Adrenal gland (tissue), 12 donors: ENCODE results near the gene TP53TG5. TPM values are rescaled to one million over a fixed set of nuclear protein-coding genes. Genes with fewer than 3 reads are reported as not detected.

Source experiments
- DNase-seq, 7 donors: peaks; one replicate each; pipeline ENCODE4 v3.0.0-alpha.2; 2019 to 2020
- H3K27ac ChIP-seq, 5 donors: fragments of 200-600 bp; sonication (generic) in 4 of 5; 1 replicate in 3 of 5; 2 replicates in 2 of 5; pipeline versions ENCODE4 v1.5.1 to v1.8.0; 2016 to 2020; ENCODE audit warnings: mild to moderate bottlenecking in 1 of 5
- H3K27me3 ChIP-seq: fragments of 200-600 bp; 2 replicates; pipeline ENCODE4 v1.8.0; 2021
- H3K36me3 ChIP-seq, 2 donors: fragments of 200-600 bp; replicated peaks in 1 of 2; 1 replicate in 1 of 2; 2 replicates in 1 of 2; pipeline versions ENCODE4 v1.5.1 to v1.8.0; 2018 to 2022
- H3K4me1 ChIP-seq, 2 donors: fragments of 200-600 bp; replicated peaks in 1 of 2; 1 replicate in 1 of 2; 2 replicates in 1 of 2; pipeline versions ENCODE4 v1.5.1 to v1.8.0; 2018 to 2021
- H3K4me3 ChIP-seq, 4 donors: fragments of 200-600 bp; sonication (generic) in 3 of 4; one replicate each; pipeline ENCODE4 v1.5.1; 2016 to 2018
- H3K9me3 ChIP-seq, 3 donors: fragments of 200-600 bp; sonication (generic) in 1 of 3; replicated peaks in 1 of 3; 1 replicate in 2 of 3; 2 replicates in 1 of 3; pipeline versions ENCODE4 v1.5.1 to v1.8.0; 2016 to 2021
- CTCF ChIP-seq, 6 experiments: fragments of 450-650 bp in 4 of 6; fragments of 200-600 bp in 2 of 6; sonication (generic) in 1 of 6; IDR thresholded peaks; 1 replicate in 5 of 6; 2 replicates in 1 of 6; pipeline versions ENCODE4 v1.5.1 to v1.8.0; 2016 to 2021; ENCODE audit warnings: antibody characterized with exemption in 6 of 6, mild to moderate bottlenecking in 2 of 6, moderate library complexity in 1 of 6
- POLR2A ChIP-seq, 2 donors: fragments of 450-650 bp; IDR thresholded peaks; one replicate each; pipeline ENCODE4 v1.6.1; 2017; ENCODE audit warnings: antibody characterized with exemption in 2 of 2, mild to moderate bottlenecking in 2 of 2, moderate library complexity in 1 of 2
- WGBS, 4 donors: extraction: QIAGEN DNeasy Blood & Tissue Kit in 2 of 4; methylation state at CpG; one replicate each; pipeline versions ENCODE4 v1.1.5 to v1.1.7; 2013 to 2017; 5-methylcytosine and 5-hydroxymethylcytosine counted together
- intact Hi-C, 2 donors: fragments of 100-400 bp; cut with DNase I; formaldehyde crosslinking; loops; one replicate each; pipeline versions ENCODE4 v1.14.1 to v1.15.0; 2022 to 2023
- polyA plus RNA-seq, 3 donors: library from polyadenylated mRNA; stranded (reverse); fragments of 200-250 nt in 2 of 3; fragments of 350-450 nt in 1 of 3; fragmentation: Illumina TruSeq in 1 of 3; extraction: RNeasy Lipid Tissue Mini Kit (QIAGEN cat#74804) in 1 of 3; gene quantifications; one replicate each; pipeline ENCODE4 v1.2.3, GENCODE V29; 2013 to 2014
- total RNA-seq, 9 donors: library from RNA; depleted of rRNA in 4 of 9; stranded (reverse); fragments of >200 nt in 4 of 9; fragments of 120-200 nt in 1 of 9; fragmentation: NEBNext Ultra II Directional in 1 of 9; extraction: Animal tissue kit (Norgen Biotek cat#: 25700) in 1 of 9; gene quantifications; one replicate each; pipeline versions ENCODE4 v1.1.0 to v1.2.4, GENCODE V29; 2013 to 2023
- donor health status: healthy with polysubstance abuse.
- donor health status: Bipolar disorder and iron deficiency.
- donor health status: DM: yes; HTN: yes; CAD: no.
- donor health status: DM: no; HTN: no; CAD: no.
- donor health status: DM: no; HTN: no; CAD: no.
- donor health status: DM: yes; HTN: yes; CAD: no.

Gene TP53TG5
- total and polyA plus RNA-seq, 12 donors: 0.24 to 0.78 (median 0.49) TPM; not detected in 8

- H3K4me3 ChIP-seq: no peak overlapping the region
- no peak overlapping the region for H3K27ac ChIP-seq
- H3K36me3 ChIP-seq: peaks cover 0 to 66% of the 10 kb centered on the region in 2 donors
- DNase-seq: no peak
- TF ChIP-seq CTCF (IDR thresholded peaks at IDR 0.05) (no peak), POLR2A (IDR thresholded peaks at IDR 0.05) (no peak)
- no peaks in the 10 kb centered on the region for H3K27me3 ChIP-seq
- no peaks in the 10 kb centered on the region for H3K4me1 ChIP-seq
- no peaks in the 10 kb centered on the region for H3K9me3 ChIP-seq
- WGBS, 4 donors: 70 to 86% (median 71%) methylated on average over 5 to 7 of the region's 7 CpGs
- intact Hi-C loops: loop anchor here in 1 of 2 donors (5.0 kb wide), 1 partner anchor 43 kb away; no protein-coding TSS in a partner anchor
These were observed 48.4 kb downstream of the TP53TG5 start for GRCh38 chr20:45329497-45330319.

- H3K9me3 ChIP-seq: no peaks in the 10 kb centered on the region
- H3K4me3 ChIP-seq: no peak overlapping the region
- no peaks in the 10 kb centered on the region for H3K27me3 ChIP-seq
- TF ChIP-seq POLR2A (IDR thresholded peaks at IDR 0.05) (no peak), CTCF (IDR thresholded peaks at IDR 0.05) (no peak)
- no peak for DNase-seq
- 75 to 94% (median 85%) methylated on average over 4 of the region's 4 CpGs for WGBS, 4 donors
- H3K36me3 ChIP-seq: peaks cover 0 to 65% of the 10 kb centered on the region in 2 donors
- intact Hi-C loops: loop anchor here in 1 of 2 donors (5.0 kb wide), 1 partner anchor 44 kb away; no protein-coding TSS in a partner anchor
- no peaks in the 10 kb centered on the region for H3K4me1 ChIP-seq
- H3K27ac ChIP-seq: peak overlapping the region in 1 of 5 donors; percentile 3
These were observed 49.7 kb downstream of the TP53TG5 start for GRCh38 chr20:45328451-45328850.

- no peak for DNase-seq
- no peak for TF ChIP-seq POLR2A (IDR thresholded peaks at IDR 0.05)
- TF ChIP-seq CTCF (IDR thresholded peaks at IDR 0.05): no peak
- Histone ChIP-seq H3K4me3 (no peak overlapping the region), H3K4me1 (no peaks in the 10 kb centered on the region), H3K9me3 (no peaks in the 10 kb centered on the region), H3K36me3 (peaks cover 0 to 41% of the 10 kb centered on the region in 2 donors), H3K27me3 (no peaks in the 10 kb centered on the region), H3K27ac (no peak overlapping the region)
- intact Hi-C loops: loop anchor here in 1 of 2 donors (5.0 kb wide), 1 partner anchor 47 kb away; no protein-coding TSS in a partner anchor
- 73 to 92% (median 76%) methylated on average over 3 to 6 of the region's 6 CpGs for WGBS, 4 donors
These were observed 52.8 kb downstream of the TP53TG5 start for GRCh38 chr20:45325371-45325770.

- Histone ChIP-seq H3K27ac (no peak overlapping the region), H3K4me3 (no peak overlapping the region), H3K27me3 (no peaks in the 10 kb centered on the region), H3K4me1 (no peaks in the 10 kb centered on the region), H3K36me3 (peaks cover 0 to 25% of the 10 kb centered on the region in 2 donors), H3K9me3 (no peaks in the 10 kb centered on the region)
- intact Hi-C loops: no loop called here
- DNase-seq: no peak
- TF ChIP-seq POLR2A (IDR thresholded peaks at IDR 0.05) (no peak), CTCF (IDR thresholded peaks at IDR 0.05) (no peak)
These were observed 54.4 kb downstream of the TP53TG5 start for GRCh38 chr20:45323731-45324130.
